HG02623 (cell line): ENCODE results near the gene MEF2A.
A peak's percentile ranks its signal among the peaks of the same experiment; 100 is the strongest.
"Not testable (repeated sequence)": the region's sequence is repeated elsewhere in the genome, so short reads cannot be mapped to it uniquely, and the experiment has no call there.

Source experiments
- ATAC-seq: cut with Tn5 transposase; IDR thresholded peaks from one replicate; pipeline ENCODE4 v1.9.1; 2021; ENCODE audit warnings: moderate library complexity; ENCODE audit not compliant: unreplicated experiment

Gene MEF2A

DNA sequence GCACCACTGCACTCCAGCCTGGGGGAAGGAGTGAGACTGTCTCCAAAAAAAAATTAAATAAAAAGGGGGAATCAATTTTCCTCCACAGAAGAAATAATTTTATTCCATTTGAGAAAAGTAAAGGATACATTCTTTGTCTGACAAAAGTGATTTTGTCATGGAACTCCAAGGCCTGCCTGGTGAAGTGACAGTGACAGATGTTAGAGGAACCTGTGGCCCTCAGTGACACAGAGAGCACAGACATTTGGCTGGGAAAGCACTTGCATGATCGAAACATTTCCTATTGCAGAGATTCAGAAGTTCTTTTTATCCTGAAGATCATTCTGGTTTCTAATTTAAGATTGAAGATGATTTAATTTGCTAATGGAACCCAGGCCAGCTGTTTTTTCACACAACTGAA, 161.5 kb downstream of the MEF2A start:
- no peak for ATAC-seq

DNA sequence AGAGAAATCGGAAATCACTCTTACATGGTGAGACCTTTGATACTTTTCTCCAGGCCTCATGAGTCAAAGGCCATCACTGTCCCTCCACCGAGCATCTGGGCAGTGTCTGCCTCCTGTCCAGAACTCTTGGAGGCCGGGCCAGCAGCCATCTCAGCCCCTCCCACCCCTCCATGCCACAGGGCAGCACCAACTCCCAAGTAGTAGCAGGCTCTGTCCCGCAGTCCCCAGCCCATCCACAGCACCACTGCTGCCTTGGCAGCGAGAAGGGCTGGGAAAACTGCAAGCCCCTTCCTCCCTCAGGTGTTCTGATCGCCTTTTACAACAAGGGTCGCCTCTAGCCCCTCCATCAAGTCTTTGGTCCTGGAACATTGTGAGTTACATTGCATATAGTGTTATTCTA, 161.9 kb downstream of the MEF2A start:
- no peak for ATAC-seq

DNA sequence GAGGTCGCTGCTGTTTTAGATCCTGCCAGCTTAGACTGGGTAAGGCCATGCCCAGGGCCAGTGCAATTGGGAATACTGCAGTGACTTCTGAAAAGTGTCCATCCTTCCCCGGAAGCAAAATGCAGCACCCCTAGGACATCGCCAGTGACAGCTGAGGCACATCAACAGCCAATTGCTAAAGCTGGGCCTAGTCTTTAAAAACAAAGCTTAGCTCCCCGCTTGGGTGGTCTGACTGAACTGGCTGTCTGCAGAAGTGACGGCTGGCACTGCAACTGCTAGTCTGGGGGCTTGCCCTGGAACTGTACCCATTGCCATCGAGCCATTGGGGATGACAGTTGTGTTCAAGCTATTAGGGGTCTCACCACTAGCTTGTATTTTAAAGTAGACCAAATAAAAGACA, 163.1 kb downstream of the MEF2A start:
- no peak for ATAC-seq

DNA sequence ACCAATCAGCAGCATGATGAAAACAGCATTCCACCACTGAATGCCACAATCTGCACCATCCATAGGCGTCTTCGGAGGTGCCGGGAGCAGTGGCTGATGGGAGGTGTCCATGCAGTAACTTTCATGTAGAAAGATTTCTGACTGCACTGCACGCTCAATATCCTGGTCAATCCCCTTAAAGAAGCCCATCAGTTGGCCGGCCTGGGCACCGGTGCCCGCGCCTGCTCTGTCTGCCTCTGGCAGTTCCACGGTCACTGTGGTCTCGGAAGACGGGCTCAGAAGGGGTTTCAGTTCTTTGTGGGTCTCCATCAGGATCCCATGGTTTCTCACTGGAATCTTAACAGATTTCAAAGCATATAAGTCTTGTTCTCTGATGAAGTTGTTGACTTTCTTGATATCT, 163.5 kb downstream of the MEF2A start:
- no peak for ATAC-seq

DNA sequence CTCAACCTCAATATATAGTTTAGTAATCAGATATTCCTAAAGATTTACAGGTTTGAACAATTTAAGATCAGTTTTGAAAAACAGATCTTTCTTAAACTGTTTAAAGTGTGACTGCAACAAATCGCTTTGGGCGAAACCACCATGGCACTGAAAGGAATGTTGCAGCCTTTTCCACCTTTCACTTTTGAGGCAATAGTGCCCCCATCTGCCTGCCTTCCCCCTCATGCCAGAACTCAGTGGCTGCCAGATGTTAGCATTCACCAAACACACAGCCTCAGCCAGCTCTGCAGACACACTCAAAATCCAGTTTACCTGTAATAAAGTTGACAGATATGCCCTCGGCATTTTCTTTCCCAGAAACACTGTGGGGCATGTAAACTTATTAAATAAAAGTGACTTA, 164.1 kb downstream of the MEF2A start:
- ATAC-seq: no peak

DNA sequence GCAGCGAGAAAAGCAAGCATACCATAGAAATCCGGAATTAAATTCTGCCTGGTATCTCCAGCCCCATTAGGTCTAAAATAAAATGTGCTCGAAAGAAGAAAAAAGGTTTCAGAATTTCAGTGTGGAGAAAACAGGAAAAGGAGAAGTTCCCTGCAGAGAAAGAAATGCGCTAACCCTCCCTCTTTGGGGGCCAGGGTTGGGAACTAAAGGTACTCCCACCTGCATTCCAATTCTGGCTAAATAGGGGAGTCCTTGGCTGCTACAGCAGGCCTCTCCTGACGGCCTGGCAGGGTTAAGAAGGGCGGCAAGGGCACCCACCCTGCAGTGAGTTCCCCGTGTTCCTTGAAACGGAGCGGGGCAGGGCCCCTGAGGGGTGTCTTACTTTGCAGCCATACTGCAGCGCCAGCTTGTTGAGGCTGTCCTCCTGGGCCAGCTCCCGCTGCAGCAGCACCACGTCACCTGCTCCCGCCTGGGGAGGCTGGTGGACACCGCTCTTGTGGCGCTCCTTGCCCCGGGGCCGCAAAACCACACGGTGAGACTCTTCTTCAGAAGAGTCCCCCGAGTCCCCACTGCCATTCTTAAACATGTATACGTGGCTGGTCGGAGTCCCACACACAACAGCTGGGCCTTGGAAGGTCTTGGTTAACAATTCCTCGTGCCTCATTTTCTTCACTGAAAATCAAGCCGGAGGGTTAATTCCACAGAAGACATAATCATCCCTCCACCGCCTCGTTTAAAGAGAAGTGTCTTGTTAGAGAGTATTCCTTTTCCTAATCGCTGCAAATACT, 165.7 kb downstream of the MEF2A start:
- no peak for ATAC-seq

DNA sequence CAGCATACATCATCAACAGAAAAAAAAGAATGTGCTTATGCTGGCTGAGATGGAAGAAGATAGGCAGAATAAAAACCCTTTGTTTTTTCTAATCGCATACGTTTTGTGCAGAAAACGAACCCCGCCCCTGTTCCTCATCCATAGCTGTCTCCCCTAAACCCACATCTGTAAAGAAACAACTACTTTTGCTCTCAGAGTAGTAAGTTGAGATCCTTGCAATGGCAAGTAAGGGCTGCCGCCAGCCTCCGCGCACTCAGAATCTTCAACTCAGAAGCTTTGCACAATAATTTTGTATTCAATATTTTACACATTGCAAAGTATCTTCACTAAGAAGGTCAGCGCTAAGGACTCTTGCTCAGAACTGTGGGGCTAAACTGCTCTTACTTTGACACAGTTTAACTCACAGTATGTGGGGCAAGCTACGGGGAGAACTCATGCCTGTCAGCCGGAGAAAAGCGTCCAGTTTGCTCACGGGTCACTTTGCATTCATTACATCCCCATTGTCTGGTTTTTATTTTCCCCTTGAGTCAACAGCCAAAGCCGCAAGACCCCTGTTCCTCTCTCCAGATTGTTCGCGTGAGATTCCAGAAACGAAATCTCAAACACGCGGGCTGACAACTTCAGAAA, 166.5 kb downstream of the MEF2A start:
- no peak for ATAC-seq

DNA sequence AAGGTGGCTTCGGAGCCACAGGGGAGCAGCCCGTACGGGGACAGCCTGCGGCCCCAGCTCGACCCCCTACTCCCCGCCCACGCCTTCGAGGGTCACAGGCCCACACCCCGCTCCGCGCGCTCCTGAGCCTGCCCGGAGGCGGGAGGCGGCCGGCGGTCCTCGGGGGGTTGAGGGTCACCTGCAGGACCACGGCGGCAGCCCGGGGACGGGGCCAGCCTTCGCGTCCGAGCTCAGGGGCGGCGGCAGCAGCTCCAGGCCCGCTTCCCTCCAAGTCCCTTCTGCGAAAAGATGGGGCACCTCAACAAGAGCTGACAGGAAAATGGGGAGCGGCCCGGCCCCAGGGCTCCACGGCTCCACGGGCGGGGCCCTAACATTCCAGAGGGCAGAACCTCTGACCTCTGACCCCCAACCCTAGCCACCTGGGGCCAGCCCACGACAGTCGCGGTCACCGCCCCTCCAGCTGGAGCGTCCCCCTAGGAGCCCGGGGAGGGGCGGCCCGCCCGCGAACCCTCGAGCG, 167.0 kb downstream of the MEF2A start:
- ATAC-seq: peak; percentile 21

DNA sequence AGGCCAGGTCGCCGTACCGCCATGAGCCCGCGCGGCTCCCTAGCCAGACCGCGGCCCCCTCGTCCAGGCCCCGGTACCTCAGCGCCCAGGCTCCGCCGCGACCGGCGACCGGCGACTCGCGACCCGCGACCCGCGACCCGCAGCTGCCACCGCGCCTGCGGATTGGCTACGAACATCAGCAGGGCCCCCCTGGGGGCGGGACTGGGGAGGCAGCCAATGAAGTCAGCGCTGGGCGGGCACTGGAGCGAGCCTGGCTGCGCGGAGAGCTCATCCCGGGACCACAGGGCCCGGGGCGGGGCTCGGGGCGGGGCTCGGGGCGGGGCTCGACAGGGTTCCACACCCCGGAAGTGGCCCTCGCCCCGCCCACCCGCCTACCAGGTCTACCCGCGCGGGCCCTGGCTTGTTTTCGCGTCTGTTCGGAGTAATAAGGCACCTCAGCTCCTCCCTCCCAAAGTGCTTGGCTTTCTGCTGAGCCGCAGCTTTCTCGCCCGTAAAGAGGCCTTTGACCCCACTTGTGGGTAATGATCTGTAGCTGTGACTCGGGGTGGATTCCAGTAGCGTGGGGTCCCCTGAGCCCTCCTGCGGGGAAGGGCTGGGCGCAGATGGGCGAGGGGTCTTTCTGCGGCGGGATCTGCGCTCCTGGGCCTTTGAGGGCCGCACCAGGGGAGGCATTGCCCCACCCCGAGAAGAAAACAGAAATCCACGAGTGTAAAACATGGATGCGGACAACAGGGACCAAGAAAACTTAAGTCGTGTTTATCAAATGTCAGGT, 167.7 kb downstream of the MEF2A start, which contains the start of gene LYSMD4:
Gene LYSMD4, minus strand, starts transcription at position 170 of the 772 bp plus-strand sequence. CDS start 1,438 bp downstream, outside the sequence.
- ATAC-seq: peak; percentile 97

DNA sequence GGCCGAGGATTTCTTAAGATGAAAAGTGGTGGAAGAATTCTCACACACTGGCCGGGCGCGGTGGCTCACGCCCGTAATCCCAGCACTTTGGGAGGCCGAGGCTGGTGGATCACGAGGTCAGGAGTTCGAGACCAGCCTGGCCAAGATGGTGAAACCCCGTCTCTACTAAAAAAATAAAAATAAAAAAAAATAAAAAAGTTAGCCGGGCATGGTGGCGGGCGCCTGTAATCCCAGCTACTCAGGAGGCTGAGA, 168.2 kb downstream of the MEF2A start:
- not testable (repeated sequence) for ATAC-seq

DNA sequence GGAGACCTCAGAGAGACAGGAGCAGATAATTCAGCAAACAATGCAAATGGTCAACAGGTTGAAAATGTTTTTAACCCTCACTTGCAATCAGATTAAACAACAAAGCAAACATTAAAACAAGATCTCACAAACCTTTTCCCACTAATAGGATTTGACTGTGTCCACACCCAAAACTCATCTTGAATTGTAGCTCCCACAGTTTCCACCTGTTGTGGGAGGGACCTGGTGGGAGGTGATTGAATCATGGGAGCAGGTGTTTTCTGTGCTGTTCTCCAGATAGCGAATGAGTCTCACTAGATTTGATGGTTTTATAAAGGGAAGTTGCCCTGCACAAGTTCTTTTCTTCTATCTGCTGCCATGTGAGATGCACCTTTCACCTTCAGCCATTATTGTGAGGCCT, 168.8 kb downstream of the MEF2A start:
- no peak for ATAC-seq

DNA sequence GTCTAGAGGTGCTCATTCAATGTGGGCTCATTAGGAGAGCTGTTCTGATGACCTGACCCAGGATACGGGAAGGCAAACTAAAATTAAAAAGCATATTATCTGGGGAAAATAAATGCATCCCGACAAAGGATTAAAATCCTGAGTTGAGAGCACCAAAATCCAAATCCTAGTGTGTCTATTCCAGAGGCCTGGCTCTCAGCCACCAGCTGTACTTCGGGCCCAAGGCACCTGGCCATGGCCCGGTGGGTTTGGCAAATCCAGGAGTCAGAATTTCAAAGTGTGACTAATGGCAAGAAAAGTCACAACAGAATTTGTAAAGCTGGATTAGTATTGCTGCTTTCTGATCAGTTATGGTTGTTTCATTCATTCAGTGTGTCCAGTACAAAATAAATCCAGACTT, 170.1 kb downstream of the MEF2A start:
- ATAC-seq: no peak

DNA sequence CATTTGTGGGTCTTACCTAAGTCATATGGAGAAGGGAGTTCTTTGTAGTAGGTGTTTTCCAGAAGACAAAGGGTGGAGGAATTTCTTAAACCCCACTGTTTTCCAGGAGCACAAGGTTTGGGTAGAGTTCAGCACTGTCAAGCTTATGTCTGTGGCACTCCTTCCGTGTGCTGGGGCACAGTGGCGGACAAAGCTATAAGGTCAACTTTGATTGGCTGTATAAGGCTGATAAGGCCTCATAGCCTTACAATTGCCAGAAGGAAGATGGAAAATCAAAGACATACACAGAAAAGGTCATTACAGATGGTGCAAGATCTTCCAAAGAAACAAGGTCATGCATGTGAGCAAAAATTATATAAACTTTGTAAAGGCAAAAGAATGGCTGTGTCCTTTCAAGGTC, 170.9 kb downstream of the MEF2A start:
- no peak for ATAC-seq

DNA sequence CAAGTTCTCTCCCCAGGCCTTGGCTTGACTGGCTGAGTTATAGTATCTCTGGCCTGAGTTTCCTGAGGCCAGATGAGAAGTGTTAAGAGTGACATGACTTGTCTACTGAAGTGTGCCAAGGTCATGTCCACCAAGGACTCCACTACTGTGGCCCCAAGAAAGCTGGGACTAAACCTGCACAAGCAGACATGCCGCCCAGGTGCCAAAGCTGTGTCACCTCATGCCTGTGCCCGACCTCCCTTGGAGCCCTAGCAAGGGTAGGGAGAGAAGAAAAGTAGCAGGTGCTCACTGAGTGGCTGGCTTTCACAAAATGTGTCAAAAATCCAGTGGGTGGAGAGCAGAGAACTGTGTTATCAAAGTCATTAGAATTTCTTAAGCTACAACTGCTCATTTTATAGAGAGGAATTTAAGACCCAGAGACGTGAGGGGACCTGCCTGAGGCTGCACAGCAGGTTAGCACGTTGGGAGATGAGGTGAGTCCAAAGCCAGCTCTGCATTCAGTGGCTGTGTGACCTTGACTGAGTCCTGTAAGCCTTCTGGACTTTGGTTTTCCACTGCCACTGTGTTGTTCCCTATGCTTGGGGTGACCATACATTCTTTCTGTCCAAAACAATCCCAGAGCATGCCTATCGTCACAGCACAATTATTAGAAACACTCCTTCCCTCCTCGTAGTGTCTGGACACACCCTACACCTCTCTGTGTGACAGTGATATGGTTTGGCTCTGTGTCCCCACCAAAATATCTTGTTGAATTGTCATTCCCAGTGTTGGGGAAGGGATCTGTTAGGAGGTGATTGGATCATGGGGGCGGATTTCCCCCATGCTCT, 172.4 kb downstream of the MEF2A start:
- no peak for ATAC-seq

DNA sequence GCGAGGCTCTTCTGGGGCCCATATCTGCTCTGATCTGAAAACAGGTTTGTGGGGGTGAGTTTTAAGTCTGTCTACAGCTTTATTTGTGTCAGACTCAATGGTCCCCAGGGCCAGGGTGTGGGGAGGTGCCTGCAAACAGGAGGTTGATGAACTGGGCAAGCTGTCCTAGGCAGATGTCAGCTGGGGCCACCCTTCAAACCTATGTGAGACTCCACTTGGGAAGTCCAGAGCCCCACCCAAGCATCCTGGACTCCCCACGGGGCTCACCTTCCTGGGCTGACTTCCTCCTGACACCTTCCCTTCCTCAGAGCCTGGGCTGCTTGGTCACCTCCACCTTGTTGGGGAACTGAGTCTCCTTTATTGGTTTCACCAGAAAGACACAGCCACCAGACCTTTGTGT, 176.1 kb downstream of the MEF2A start:
- no peak for ATAC-seq

DNA sequence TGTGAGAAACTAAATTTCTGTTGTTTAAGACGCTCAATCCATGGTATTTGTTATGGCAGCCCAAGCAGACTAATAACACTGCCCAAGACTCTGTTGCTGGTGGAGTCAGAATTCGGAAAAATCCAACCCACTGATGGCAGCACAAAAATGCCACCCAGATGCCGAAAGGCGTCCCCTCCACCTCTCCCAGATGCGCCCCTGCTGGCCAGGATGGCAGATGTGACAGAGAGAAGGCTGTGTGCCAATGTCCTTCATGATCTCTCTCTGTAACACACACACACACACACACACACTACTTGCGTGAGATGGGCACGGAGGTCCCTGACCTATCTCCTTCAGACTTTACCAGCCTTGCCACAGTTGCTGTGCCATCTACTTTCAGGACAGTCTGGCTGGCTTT, 178.4 kb downstream of the MEF2A start:
- ATAC-seq: no peak

DNA sequence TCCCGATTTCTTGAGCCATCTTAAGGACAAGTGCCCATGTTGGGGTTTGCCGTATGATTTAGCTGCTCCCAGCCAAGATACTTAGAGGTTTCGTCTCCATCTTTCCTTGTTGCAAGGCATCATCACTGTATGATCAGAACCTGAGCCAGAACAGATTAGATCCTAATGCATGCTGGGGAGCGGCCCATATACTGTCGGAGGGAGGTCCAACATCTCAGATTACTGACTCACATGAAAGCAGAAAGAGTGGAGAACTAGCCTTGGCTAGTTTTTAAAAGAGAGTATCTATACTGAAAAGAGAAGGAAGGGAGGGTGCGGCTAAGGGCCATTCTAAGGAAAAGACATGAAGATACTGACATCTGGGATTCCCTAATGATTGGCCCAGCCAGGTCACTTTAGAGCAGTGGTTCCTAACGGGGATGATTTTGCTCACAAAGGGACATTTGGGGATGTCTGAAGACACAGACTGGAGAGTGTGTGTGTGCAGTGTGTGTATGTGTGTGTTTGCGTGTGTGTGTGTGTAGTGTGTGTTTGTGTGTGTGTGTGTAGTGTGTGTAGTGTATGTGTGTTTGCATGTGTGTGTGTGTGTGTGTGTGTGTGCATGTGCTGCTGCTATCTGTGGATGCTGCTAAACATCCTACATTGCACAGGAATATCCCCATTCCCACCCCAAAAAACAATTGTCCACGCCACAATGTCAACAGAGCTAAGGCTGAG, 179.7 kb downstream of the MEF2A start:
- no peak for ATAC-seq

DNA sequence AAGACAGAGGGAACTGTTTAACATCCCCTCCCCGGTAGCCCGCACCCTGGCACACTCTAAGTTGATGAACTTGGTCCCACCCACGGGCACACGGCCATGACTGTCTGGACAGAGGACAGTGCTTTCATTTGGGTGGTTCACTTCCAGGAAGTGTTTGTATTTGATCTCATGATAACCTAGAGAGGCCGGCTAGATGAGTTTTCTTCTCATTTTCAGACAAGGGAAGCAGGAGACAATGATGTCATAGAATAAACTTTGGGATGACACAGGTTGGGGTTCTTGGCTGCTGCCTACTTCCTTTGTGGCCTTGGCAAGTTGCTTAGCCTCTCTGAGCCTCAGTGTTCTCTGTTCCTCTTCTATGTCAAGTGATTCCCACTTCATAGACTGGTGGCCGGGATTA, 183.6 kb downstream of the MEF2A start:
- ATAC-seq: no peak

DNA sequence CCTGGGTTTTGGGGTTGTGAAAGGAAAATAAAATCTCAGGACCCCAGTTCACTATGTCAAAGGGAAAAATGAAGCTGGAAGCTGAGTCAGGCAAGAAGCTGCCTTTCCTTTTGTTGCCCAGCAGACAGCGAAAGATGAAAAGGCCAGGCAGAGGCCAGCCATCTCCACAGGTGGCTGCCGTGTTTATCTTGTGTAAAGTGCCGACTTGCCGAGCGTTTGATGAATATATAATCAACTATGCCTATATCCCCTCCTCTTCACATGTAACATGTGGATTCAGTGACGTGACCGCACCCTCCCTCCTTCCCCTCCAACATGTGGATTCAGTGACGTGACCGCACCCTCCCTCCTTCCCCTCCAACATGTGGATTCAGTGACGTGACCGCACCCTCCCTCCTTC, 184.5 kb downstream of the MEF2A start:
- not testable (repeated sequence) for ATAC-seq

DNA sequence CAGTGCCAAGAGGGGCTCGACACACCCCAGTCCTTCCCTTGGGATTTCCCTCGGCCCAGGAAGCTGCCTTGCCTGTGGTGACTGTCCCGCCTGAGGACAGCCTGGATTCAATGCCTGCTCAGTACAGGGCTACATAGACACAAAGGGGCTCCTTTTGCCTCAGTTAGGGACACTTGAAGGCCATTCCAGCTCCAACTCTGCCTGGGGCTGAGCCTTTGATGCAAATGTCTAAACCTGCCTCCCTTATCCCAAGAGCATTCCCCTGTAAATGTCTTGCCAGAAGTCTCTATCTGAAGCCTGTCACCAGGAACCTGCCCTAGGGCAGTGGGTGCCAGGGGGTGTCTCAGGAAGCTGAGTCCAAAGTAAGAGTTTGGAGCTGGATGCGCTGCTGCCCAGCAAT, 186.8 kb downstream of the MEF2A start:
- ATAC-seq: no peak
